NCI-H2081 (cell line): Measurements from ENCODE around the gene OR6N2.

Source experiments
- DNase-seq, 2 experiments: peaks; one replicate each; lab custom pipeline; 2025; lab: John Stamatoyannopoulos, UW

Gene OR6N2, protein sequence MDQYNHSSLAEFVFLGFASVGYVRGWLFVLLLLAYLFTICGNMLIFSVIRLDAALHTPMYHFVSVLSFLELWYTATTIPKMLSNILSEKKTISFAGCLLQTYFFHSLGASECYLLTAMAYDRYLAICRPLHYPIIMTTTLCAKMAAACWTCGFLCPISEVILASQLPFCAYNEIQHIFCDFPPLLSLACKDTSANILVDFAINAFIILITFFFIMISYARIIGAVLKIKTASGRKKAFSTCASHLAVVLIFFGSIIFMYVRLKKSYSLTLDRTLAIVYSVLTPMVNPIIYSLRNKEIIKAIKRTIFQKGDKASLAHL

DNA sequence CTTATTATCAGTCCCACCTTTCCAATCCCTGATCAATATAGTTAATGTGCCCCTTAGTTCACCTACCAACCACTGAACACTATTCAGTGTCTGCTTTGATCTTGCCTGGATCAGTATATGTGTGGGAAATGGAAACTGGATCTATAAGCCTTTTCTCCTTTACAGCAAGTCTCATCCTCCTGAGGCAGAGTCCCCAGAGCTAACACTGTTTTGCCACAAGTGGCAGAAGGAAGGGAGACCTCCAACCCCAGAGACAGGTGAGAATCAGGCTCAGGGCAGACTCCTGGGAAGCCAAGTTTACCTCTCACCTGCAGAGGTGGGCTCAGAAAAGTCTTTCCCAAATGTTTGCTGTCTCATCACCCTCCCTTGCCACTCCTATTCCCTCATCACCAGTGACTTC is at the start of gene OR6N2:
Gene OR6N2 (minus strand): TSS at position 101 of the 400 bp plus-strand sequence. CDS start 3,569 bp downstream, outside the sequence.
- DNase-seq = no peak

DNA sequence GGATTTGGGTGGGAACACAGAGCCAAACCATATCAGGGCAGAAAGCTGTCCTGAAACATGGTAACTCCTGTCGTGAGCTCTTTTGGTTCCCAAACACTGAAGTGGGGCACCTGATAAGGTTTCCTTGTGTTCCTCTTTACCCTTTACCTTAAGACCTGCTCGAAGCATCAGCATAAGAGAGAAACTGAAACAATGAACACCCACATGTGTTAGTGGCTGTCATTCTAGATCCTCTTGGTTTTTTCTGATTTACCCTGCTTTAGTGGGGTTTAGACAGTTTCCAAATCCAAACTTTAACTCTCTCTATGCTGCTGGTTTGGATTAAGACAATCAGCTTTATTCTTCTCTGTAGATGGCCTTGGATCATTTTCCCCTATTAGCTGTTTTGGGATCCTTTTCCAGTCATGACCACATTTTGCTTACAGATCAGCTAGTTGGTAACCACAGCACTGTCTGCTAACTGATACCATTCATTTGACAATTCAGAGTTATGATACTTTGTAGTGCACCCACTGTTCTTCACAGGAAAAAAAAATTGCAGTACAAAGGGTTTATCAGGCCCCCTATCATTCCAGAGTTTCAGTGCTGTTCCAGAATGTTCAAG is 49.2 kb upstream of the OR6N2 start:
- DNase-seq = no peak

DNA sequence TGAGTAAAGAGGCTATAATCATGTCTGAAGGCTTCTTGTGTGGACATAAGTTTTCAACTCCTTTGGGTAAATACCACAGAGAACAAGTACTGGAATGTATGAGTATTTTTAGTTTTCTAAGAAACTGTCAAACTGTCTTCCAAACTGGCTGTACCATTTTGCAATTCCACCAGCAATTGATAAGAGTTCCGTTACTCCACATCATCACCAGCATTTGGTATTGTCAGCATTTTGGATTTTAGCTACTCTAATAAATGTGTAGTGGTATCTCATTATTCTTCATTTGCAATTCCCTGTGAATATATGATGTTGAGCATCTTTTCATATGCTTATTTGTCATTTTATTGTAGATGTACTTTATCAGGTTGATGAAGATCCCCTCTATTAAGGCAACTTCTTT is 40.7 kb upstream of the OR6N2 start:
- no peak for DNase-seq

DNA sequence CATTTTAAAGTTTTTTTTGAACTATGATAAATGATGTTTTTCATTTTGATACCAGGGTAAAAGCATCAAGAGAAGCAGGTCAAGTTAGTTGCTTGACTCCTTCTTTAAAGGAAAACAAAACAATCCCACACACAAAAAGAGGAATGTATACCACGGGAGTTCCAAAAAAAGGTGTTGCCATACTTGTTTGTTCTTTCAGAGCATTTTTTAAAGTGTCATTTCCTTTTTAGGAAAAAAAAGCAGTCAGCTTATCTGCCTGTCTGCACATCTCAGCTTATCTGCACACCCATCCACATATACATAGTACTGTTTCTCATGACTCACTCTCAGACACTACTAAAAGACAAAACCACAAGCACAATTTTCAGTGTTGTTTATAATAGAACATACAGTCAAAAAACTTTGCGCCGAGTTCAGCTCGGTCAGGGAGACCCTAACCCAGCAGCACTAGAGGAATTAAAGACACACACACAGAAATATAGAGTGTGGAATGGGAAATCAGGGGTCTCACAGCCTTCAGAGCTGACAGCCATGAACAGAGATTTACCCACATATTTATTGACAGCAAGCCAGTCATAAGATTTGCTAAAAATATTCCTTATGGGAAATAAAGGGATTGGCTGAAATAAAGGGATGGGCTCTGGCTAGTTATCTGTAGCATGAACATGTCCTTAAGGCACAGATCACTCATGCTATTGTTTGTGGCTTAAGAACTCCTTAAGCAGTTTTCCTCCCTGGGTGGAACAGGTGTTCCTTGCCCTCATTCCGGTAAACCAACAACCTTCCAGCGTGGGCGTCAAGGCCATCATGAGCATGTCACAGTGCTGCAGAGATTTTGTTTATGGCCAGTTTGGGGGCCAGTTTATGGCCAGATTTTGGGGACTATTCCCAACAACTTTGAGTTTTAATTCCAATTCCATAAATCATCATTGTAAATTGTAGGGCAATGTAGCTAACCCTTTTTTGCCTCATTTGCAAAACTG is 38.7 kb upstream of the OR6N2 start:
- DNase-seq = no peak

DNA sequence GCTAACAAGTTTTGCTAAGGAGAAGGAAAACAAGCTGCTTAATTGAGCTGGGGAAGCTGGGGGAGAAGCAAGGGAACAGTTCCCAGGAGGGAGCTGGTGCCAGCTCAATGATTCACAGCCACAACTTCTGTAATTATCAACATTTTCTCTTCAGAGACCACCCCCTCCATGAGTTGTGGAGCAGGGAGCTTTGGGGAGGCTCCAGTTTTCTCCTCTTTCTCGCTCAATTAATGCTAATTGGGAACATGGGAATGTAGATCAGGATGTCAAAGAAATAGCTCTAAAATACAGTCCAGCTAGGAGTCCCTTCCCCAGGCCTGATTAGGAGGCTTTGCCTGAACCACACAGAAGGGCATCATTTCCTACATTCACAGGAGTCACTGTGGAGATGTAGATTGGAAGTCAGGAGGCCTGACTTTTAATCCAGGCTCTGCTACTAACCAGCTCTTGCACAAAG is 38.0 kb upstream of the OR6N2 start:
- DNase-seq = no peak

DNA sequence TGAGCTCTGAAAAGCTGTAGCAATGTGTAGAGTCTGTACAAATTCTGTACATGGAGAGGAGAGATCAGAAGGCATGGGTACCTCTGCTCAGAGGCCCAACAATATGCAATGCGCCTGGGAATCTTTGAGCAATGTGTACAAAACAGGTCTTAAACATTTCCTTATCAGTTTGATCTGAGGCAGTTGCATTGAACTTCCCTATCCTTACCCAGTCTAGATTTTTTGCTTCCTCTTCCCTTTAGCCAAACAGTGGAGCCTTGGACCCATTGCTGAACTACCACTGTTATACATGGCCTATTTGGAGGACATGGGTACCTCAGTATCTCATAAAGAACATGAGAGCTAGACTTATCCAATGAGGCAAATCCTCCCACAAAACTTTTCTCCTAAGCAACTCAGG is 37.6 kb upstream of the OR6N2 start:
- no peak for DNase-seq

DNA sequence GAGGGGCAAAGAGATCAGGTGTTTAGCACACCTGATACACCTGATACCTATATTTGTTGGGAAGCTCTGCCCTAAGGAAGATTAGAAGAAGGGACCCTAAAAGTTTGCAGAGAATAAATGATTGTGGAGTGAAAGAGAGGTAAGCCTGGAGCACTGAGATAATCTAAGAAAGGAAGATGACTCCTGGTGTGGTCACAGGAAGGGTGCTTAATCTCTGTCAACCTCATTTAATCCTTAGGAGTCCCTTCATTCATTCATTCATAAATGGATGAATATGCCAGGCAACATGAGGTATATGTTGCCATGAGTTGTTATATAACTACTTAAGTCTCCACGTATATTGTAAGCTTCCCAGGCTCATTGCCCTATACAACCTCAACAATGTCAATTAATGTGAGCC is 34.0 kb upstream of the OR6N2 start:
- DNase-seq = no peak

DNA sequence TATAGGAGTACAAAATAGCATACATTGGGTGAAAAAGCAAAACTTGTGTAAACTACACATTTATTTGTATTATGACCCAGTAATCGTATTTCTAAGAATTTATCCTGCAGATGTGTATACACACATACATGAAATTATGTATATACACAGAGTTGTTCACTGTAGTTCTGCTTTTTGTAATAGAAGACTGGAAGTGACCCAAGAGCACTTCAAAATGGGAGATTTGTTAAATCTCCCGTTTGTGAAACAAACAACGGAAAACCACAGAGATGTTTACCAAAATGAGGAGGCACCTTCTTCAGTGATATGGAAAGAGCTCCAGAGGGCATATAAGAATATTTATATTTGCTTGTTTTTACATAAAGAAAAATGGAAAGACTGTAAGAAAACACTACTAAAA is 32.2 kb upstream of the OR6N2 start:
- DNase-seq = no peak

DNA sequence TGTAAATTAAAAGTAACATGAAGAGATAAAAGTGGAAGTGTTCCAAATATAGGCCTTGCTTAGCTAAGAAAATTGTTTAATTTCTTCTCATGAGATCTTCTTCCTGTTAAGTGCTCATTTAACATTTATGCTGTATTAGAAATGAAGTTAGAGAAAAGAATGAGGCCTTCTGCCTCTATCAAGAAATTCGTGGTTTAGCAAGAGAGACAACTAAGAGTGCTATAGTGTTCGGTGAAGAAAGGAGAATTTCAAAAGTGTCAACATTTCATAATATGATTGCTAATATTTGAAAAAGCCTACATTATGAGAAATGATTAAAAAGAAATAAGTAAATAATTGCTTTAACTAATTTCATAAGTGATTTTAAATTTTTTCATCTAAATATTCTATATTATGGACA is 31.3 kb upstream of the OR6N2 start:
- DNase-seq = no peak

DNA sequence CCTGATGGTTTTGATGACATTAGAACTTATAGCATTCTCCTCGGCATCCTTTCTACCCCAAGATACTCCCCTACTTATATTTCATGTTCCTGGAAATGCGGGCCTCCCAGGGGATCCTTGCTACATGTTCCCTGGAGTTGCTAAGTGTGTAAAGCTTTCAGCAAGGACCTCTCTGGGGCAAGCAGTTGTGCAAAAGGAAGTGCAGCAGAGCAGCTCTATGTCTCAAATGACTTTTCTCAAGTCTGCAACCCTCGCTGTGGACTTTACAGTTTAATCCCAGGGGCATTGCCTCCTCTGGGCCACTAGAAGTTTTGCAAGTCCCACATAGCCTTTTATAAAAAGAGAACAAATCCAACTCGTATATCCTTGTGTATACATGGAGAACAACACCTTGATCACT is 29.3 kb upstream of the OR6N2 start:
- DNase-seq = no peak

DNA sequence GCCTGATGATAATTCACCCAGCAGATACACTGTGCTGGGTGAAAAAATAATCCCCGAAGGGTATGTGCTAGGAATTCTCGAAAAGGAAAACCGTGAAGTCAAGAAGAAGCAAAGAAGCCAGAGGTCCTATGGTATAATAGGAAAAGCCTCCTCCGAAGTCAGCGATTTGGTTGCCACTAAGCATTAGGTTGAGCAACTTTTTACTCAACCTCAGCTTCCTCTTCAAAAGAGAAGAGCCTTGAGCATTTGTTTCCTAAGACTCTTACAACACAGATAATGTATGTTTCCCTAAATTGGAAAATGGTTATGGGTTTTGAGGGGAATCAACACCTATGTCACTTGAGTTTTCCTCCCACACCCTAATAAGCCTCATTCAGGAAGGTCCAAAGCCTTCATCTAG is 28.9 kb upstream of the OR6N2 start:
- DNase-seq = no peak

DNA sequence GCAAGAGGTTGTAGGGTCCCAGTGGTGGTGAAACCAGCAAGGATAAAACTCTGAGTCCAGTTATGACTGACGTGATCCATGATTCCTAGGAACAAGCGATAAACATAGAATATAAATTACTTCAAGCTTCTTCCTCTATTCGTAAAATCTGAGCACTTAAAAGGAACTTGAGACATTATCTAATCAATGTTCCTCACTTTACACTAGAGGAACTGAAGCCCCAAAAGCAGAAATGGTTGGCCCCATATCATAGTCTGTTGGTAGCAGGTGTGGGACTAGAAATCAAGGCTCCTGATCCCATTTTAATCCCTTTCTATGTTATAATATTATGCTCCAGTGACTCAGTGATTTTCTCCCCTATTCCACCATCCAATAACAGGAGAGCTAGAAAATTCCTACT is 28.3 kb upstream of the OR6N2 start:
- no peak for DNase-seq

DNA sequence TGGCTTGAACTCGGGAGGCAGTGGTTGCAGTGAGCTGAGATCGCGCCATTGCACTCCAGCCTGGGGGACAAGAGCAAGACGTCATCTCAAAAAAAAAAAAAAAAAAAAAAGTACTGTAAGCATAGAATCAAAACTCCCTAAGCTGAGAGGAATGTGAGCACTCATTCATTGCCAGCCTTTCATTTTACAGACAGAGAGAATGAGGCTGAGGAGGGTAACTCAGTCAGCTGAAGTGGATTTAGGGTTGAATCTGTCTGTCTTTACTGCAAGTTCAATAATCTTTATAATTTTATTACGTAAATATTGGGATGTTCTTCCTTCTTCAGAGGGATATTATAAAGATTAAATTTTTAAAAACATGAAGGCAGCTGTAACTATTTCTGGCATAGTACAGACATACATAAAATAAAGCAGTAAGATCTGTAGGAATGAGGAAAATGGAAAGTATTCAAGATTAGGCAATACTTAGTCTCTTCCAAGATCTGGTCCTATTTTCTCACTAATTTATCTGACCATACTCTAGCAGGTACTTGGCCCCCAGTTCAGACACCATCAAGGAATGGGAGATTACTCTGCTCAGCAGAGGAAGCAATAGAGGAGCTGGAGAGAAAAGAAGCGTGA is 26.0 kb upstream of the OR6N2 start:
- DNase-seq = no peak

DNA sequence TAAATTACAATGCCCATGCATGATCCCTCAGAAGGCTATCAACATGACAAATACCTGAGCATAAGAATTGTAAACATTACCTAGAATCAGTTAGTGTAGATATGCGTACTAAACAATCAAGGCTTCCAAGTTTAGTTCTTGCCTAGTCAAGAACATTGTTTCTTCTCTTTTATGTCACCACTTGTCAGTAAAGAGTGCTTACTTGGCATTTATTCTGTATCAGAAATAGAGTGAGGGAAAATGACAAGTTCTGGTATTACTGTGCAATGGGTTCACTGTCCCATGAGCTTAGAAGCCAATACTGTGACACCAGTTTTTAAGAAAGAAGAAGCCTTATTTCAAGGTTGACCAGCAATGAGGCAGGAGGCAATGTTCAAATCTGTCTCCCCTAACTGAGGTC is 22.7 kb upstream of the OR6N2 start:
- DNase-seq = no peak

DNA sequence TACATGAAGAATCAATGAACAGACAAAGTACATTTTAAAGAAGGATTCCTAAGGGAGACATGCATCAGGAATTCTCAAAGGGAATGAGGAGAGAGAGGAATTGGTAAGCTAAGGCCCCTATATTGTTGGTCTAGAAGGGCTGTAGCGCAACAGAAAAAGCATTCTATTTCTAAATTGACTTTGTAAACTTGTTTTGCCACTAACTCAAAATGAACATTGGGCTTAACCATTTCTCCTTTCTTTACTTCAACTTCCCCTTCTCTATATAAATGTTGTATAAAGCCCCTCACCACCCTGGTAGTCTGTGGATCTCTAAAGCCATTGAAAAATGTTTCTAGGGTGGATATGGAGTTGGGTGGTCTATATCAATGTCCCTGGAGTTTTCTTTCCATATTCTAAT is 20.4 kb upstream of the OR6N2 start:
- no peak for DNase-seq

DNA sequence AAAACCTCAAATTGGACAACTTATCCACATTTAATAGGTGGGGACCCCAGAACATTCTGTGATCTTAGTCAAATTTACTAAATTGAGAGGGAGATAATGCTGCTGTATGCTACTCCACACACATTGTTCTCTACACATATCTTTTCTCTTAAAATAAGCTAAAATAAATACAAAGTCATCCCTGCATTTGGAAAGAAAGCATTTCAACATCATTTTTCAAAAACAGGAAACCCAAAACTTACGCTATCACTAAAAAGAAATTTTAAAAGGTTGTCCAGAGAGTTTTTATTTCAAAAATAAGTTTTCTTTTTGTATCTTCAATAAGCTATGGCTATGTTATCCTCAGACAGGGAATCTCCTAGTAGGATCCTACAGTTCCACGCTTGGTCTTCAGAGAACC is 19.5 kb upstream of the OR6N2 start:
- DNase-seq = no peak

DNA sequence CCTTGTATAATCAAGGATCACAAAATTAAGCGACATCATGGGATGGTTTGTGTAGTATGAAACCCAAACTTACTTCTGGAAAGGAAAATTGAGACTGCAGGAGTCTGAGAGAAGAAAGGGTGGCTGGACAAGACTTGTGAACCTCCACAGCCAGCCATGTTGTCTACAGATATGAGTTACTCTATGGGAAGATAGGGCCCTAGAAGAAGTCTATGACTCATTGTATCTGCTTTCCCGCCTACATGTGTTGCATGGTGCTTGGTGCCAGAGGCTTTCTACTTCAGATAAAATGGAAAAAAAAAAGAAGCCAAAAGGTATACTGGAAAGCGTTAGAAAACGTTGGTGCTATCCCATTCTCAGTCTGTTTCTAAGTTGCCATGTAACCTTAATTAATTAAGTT is 18.7 kb upstream of the OR6N2 start:
- no peak for DNase-seq

DNA sequence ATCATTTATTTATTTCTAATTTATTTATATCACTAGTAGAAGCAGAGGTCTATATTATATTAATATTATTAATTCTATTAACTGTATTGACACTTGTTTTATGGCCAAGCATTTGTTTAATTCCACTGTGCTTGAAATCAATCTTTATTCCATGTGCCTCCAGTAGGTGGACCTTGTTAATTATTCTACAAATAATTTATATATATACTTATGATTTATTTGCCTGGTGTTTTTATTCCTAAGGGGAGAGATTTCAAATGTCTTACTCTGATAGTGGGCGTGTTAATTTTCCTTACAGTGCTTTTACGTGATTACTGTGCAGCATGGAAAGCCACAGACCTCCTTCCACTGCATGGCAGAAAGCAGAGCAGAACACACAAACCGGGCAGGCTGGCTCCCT is 17.5 kb upstream of the OR6N2 start:
- no peak for DNase-seq

DNA sequence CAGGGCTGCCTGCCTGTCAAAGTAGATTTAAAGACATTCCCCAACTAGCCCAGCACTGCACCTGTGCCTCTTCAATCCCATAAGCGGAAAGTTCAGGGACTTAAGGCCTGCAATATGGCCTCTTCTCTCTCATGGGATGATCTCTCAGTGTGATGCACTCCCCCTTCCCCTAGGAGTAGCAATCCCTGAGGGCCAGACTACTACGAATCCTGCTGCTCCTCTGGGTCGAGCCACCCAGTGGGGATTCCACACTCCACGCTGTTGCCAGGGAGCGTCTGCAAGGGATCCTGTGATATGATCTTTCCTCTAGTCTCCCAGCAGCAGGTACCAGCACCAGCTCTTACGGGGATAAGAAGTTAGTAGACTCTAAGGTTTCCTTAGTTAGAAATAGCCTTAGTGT is 13.2 kb upstream of the OR6N2 start:
- no peak for DNase-seq

DNA sequence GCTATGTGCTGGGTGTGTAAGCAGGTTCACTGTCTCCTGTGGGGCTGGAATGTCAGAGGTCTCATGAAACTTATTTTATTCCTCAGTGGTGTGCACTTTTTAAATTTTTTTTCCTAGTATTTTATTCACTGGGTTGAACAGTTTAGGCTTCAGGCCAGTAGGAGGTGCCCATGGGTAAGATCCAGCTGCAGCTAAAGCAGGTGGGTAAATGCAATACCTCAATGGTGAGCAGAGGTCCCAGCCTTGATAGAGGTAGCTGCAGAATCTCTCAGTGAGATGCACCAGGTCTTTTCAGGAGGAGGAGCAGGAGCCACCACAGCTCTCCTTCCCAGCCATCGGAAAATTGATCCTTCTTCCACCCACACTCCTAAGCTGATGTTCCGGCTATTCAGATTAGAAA is 12.6 kb upstream of the OR6N2 start:
- no peak for DNase-seq

DNA sequence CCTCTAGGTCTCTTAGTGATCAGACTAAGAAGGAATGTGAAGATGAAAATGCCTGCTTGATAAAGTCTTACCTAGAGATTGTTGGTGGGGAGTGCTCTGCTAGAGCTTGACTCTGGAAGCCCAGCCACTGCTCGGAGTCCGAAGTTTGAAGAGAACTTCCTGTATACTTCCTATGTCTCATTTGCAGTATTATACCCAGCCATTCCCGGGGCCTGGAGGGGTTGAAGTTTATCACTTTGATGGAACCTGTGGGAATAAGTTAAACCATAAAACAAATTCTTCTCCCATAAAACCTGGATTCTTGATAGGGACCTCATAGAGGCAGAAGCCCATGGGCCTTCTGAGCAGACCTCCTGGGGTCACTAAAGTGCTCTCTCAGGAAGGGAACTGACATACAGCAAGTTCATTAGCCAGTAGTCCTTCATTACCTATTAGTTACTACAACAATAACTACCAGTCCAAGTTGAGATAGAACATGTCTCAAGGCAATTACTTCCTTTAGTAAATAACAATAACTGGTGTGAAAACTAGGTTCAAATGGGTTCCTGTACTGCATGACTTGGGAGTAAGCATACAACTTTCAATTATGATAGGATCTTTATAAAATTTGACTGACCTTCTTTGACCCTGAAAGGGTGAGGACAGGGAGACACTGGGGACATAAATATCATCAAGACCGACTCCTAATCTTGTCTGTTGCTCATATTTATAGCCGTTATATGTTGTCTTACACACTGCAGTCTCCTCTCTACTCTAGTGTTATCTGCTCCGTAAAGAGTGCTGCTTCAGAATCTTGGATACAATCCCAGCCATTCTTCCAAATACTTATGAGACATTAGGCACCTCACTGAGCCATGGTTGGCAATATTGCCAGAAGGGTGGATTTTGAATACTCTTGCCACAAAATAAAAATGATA is 8.8 kb downstream of the OR6N2 start, which contains the start of gene OR6N1:
Gene OR6N1 (minus strand): TSS at position 246 of the 917 bp plus-strand sequence. CDS start 5,513 bp downstream, outside the sequence.
- DNase-seq = no peak
